Thyroid gland (tissue), 4 donors: ENCODE results near the gene AP3B2. TPM values are rescaled to one million over a fixed set of nuclear protein-coding genes. Genes with fewer than 3 reads are reported as not detected.

Source experiments
- DNase-seq, 2 donors: peaks; one replicate each; pipeline ENCODE4 v3.0.0-alpha.2; 2019
- H3K27ac ChIP-seq, 3 donors: fragments of 200-600 bp; sonication (generic); 1 replicate in 2 of 3; 2 replicates in 1 of 3; pipeline ENCODE4 v1.5.1; 2016 to 2019; ENCODE audit warnings: mild to moderate bottlenecking in 1 of 3, moderate library complexity in 1 of 3
- H3K27me3 ChIP-seq: fragments of 200-600 bp; sonication (generic); one replicate; pipeline ENCODE4 v1.5.1; 2019
- H3K36me3 ChIP-seq, 2 donors: fragments of 200-600 bp; sonication (generic); one replicate each; pipeline ENCODE4 v1.5.1; 2016 to 2019
- H3K4me1 ChIP-seq, 2 donors: fragments of 200-600 bp; sonication (generic); one replicate each; pipeline ENCODE4 v1.5.1; 2017 to 2019
- H3K4me3 ChIP-seq, 3 donors: fragments of 200-600 bp; sonication (generic); replicated peaks in 1 of 3; 1 replicate in 2 of 3; 2 replicates in 1 of 3; pipeline ENCODE4 v1.5.1; 2016; ENCODE audit warnings: mild to moderate bottlenecking in 1 of 3
- H3K9me3 ChIP-seq: fragments of 200-600 bp; sonication (generic); one replicate; pipeline ENCODE4 v1.5.1; 2017
- POLR2A ChIP-seq, 2 donors: fragments of 450-650 bp; IDR thresholded peaks; one replicate each; pipeline ENCODE4 v1.6.1; 2017; ENCODE audit warnings: antibody characterized with exemption in 2 of 2, mild to moderate bottlenecking in 2 of 2, moderate library complexity in 1 of 2
- WGBS, 2 donors: methylation state at CpG; one replicate each; pipeline ENCODE4 v1.1.5; 2017; 5-methylcytosine and 5-hydroxymethylcytosine counted together
- intact Hi-C: fragments of 100-400 bp; cut with DNase I; formaldehyde crosslinking; loops from one replicate; pipeline ENCODE4 v1.15.1; 2023
- total RNA-seq, 4 donors: library from RNA; depleted of rRNA; stranded (reverse); fragments of >200 nt; gene quantifications; one replicate each; pipeline ENCODE4 v1.2.3, GENCODE V29; 2016
- TF ChIP-seq, protein P1 (sequence below), 6 experiments: fragments of 200-600 bp in 3 of 6; fragments of 450-650 bp in 3 of 6; sonication (generic) in 3 of 6; IDR thresholded peaks; one replicate each; pipeline ENCODE4 v1.5.1; 2016 to 2019; ENCODE audit warnings: antibody characterized with exemption in 6 of 6, mild to moderate bottlenecking in 2 of 6, inconsistent platforms in 1 of 6, moderate library complexity in 1 of 6

Gene AP3B2
- total RNA-seq, 4 donors from 2014 or later, result 1.4 to 4.1 (median 2.1) TPM

DNA sequence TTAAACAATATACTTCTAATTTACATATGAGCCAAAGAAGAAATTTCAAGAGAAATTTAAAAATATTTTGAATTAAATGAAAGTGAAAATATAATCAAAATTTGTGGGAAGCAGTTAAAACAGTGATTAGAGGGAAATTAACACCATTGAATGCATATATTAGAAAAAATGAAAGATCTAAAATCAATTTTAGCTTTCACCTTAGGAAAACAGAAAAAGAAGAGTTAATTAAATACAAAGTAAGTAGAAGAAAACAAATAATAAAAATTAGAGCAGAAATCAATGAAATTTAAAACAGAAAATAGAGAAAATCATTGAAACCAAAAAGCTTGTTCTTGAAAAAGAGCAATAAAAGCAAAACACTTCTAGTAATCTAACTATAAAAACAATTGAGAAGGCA lies 38.6 kb upstream of the AP3B2 start:
- TF ChIP-seq POLR2A (IDR thresholded peaks at IDR 0.05), result no peak
- TF ChIP-seq, protein P1, sequence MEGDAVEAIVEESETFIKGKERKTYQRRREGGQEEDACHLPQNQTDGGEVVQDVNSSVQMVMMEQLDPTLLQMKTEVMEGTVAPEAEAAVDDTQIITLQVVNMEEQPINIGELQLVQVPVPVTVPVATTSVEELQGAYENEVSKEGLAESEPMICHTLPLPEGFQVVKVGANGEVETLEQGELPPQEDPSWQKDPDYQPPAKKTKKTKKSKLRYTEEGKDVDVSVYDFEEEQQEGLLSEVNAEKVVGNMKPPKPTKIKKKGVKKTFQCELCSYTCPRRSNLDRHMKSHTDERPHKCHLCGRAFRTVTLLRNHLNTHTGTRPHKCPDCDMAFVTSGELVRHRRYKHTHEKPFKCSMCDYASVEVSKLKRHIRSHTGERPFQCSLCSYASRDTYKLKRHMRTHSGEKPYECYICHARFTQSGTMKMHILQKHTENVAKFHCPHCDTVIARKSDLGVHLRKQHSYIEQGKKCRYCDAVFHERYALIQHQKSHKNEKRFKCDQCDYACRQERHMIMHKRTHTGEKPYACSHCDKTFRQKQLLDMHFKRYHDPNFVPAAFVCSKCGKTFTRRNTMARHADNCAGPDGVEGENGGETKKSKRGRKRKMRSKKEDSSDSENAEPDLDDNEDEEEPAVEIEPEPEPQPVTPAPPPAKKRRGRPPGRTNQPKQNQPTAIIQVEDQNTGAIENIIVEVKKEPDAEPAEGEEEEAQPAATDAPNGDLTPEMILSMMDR (IDR thresholded peaks at IDR 0.05), result no peak
- peaks cover 18% of the 10 kb centered on the region in 2 donors for H3K4me1 ChIP-seq

DNA sequence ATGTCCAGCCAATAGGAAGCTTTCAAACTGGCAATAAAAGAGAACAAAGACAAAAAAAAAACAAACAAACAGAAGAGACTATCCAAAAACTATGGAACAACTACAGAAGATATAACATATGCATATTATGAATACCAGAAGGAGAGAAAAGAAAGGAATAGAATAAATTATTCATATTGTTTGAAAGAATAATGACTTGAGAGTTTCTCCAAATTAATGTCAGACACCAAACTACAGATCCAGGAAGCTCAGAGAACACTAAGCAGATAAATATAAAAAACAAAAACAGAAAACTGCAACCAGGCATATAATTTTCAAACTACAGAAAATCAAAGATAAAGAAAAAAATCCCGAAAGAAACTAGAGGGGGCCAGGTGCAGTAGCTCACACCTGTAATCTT lies 34.1 kb upstream of the AP3B2 start:
- no peak for DNase-seq
- Histone ChIP-seq H3K4me3 (no peak overlapping the region), H3K4me1 (no peaks in the 10 kb centered on the region), H3K27ac (no peak overlapping the region), H3K9me3 (no peaks in the 10 kb centered on the region), H3K27me3 (no peaks in the 10 kb centered on the region), H3K36me3 (no peaks in the 10 kb centered on the region)
- 92 to 97% methylated on average over 1 of the region's 1 CpG for WGBS, 2 donors
- TF ChIP-seq, protein P1 (IDR thresholded peaks at IDR 0.05), result no peak
- TF ChIP-seq POLR2A (IDR thresholded peaks at IDR 0.05), result no peak
- intact Hi-C loops, result no loop called here

More for the DNA sequence above, 38.6 kb upstream of the AP3B2 start:
- H3K36me3 ChIP-seq, result no peaks in the 10 kb centered on the region
- H3K27me3 ChIP-seq, result no peaks in the 10 kb centered on the region
- intact Hi-C loops, result no loop called here
- no peak for DNase-seq
- H3K4me3 ChIP-seq, result no peak overlapping the region
- no peak overlapping the region for H3K27ac ChIP-seq
- no peaks in the 10 kb centered on the region for H3K9me3 ChIP-seq

DNA sequence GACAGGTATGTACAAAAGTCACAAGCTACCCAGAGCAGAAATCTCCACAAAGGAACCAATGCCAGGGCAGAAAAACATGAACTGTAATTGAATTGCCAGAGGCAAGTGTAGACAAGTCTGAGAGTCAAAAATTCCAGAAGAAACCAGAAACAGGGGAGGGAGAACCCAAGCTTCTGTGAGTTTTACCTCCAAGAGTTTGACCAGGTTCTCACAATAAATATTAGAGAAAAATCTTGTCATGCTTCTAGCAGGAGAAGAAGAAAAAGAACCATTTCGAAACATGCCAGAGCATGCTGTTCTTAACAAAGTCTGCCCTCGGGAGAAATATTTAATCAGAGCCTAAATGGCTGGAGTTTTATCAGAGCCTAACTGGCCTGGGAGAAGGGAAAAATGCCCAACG lies 32.5 kb upstream of the AP3B2 start:
- intact Hi-C loops, result no loop called here
- H3K4me3 ChIP-seq, result no peak overlapping the region
- H3K36me3 ChIP-seq, result no peaks in the 10 kb centered on the region
- H3K4me1 ChIP-seq, result no peaks in the 10 kb centered on the region
- WGBS, 2 donors, result 88 to 94% methylated on average over 3 of the region's 3 CpGs
- H3K27me3 ChIP-seq, result no peaks in the 10 kb centered on the region
- TF ChIP-seq, protein P1 (IDR thresholded peaks at IDR 0.05), result no peak
- TF ChIP-seq POLR2A (IDR thresholded peaks at IDR 0.05), result no peak
- DNase-seq, result no peak
- no peaks in the 10 kb centered on the region for H3K9me3 ChIP-seq
- H3K27ac ChIP-seq, result no peak overlapping the region

DNA sequence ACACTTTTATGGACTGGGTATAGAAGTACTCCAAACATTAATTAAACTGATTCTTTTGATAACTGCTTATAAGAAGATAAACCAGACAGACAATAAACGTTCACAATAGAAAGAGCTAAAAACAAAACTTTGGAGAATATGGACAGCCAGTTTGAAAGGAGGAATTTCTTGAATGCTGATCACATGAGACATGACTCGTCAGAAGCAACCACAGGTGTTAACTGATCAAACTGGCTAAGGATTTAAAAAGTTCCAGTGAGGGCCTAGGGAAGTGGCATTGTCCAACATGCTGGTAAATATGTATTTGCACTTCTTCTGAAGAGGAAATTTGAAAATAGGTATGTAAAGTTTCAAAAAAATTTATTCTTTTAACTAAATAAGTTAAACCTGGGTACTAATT lies 29.4 kb upstream of the AP3B2 start:
- WGBS, 2 donors, result 75 to 82% methylated on average over 2 of the region's 2 CpGs
- no peak overlapping the region for H3K4me3 ChIP-seq
- no peaks in the 10 kb centered on the region for H3K36me3 ChIP-seq
- H3K27me3 ChIP-seq, result no peaks in the 10 kb centered on the region
- TF ChIP-seq POLR2A (IDR thresholded peaks at IDR 0.05), result no peak
- TF ChIP-seq, protein P1 (IDR thresholded peaks at IDR 0.05), result no peak
- intact Hi-C loops, result no loop called here
- no peaks in the 10 kb centered on the region for H3K9me3 ChIP-seq
- no peak overlapping the region for H3K27ac ChIP-seq
- no peak for DNase-seq
- H3K4me1 ChIP-seq, result no peaks in the 10 kb centered on the region

DNA sequence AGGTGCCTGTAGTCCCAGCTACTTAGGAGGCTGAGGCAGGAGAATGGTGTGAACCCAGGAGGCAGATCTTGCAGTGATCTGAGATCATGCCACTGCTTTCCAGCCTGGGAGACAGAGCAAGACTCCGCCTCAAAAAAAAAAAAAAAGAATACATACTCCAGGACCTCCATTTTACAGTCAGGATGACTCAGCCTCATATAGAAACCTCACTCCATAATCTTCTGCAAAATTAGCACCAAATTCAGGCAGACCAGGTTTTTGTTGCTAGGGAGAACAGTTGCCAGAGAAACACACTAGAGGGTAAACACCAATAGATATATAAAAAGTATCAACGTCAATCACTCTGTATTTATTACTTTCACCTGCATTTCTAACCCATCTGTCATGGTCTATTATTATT lies 28.3 kb upstream of the AP3B2 start:
- TF ChIP-seq POLR2A (IDR thresholded peaks at IDR 0.05), result no peak
- TF ChIP-seq, protein P1 (IDR thresholded peaks at IDR 0.05), result no peak
- DNase-seq, result no peak
- Histone ChIP-seq H3K36me3 (no peaks in the 10 kb centered on the region), H3K4me3 (no peak overlapping the region), H3K9me3 (no peaks in the 10 kb centered on the region), H3K27me3 (no peaks in the 10 kb centered on the region), H3K4me1 (no peaks in the 10 kb centered on the region), H3K27ac (no peak overlapping the region)
- 92 to 94% methylated on average over 2 of the region's 2 CpGs for WGBS, 2 donors
- intact Hi-C loops, result no loop called here
